ENCODE data around the gene NPR3.

Gene NPR3

GRCh38 chr5:32735512-32735911, 24.4 kb downstream of the NPR3 start:
- H3K36me3 ChIP-seq (ENCODE audit: insufficient read depth, low read depth, low read length), result no peaks in the 10 kb centered on the region
- no peak overlapping the region for H3K4me3 ChIP-seq (ENCODE audit: low read length)
- no peaks in the 10 kb centered on the region for H3K4me1 ChIP-seq (ENCODE audit: insufficient read depth, low read length)
- H3K27me3 ChIP-seq (ENCODE audit: insufficient read depth, low read length), result no peaks in the 10 kb centered on the region
- H3K9me3 ChIP-seq (ENCODE audit: insufficient read depth, low read depth, low read length), result no peaks in the 10 kb centered on the region
- no peak overlapping the region for H3K9ac ChIP-seq (ENCODE audit: low read depth, low read length)
- H3K27ac ChIP-seq (ENCODE audit: low read length), result no peak overlapping the region

GRCh38 chr5:32736842-32737241, 25.7 kb downstream of the NPR3 start:
- H3K9ac ChIP-seq (ENCODE audit: low read depth, low read length), result no peak overlapping the region
- no peaks in the 10 kb centered on the region for H3K9me3 ChIP-seq (ENCODE audit: insufficient read depth, low read depth, low read length)
- no peak overlapping the region for H3K4me3 ChIP-seq (ENCODE audit: low read length)
- no peak overlapping the region for H3K27ac ChIP-seq (ENCODE audit: low read length)
- no peaks in the 10 kb centered on the region for H3K36me3 ChIP-seq (ENCODE audit: insufficient read depth, low read depth, low read length)
- H3K4me1 ChIP-seq (ENCODE audit: insufficient read depth, low read length), result no peaks in the 10 kb centered on the region
- H3K27me3 ChIP-seq (ENCODE audit: insufficient read depth, low read length), result no peaks in the 10 kb centered on the region

- H3K27ac ChIP-seq (ENCODE audit: low read length), result no peak overlapping the region
- no peaks in the 10 kb centered on the region for H3K36me3 ChIP-seq (ENCODE audit: insufficient read depth, low read depth, low read length)
- no peaks in the 10 kb centered on the region for H3K27me3 ChIP-seq (ENCODE audit: insufficient read depth, low read length)
- no peak overlapping the region for H3K4me3 ChIP-seq (ENCODE audit: low read length)
- H3K9ac ChIP-seq (ENCODE audit: low read depth, low read length), result no peak overlapping the region
- H3K9me3 ChIP-seq (ENCODE audit: insufficient read depth, low read depth, low read length), result no peaks in the 10 kb centered on the region
- H3K4me1 ChIP-seq (ENCODE audit: insufficient read depth, low read length), result no peaks in the 10 kb centered on the region
These were observed 29.5 kb downstream of the NPR3 start for GRCh38 chr5:32740651-32741050.

- no peaks in the 10 kb centered on the region for H3K27me3 ChIP-seq (ENCODE audit: insufficient read depth, low read length)
- H3K4me1 ChIP-seq (ENCODE audit: insufficient read depth, low read length), result no peaks in the 10 kb centered on the region
- H3K9ac ChIP-seq (ENCODE audit: low read depth, low read length), result no peak overlapping the region
- H3K9me3 ChIP-seq (ENCODE audit: insufficient read depth, low read depth, low read length), result no peaks in the 10 kb centered on the region
- no peaks in the 10 kb centered on the region for H3K36me3 ChIP-seq (ENCODE audit: insufficient read depth, low read depth, low read length)
- no peak overlapping the region for H3K27ac ChIP-seq (ENCODE audit: low read length)
- H3K4me3 ChIP-seq (ENCODE audit: low read length), result no peak overlapping the region
These were observed 34.2 kb downstream of the NPR3 start for GRCh38 chr5:32745317-32745716.

- H3K27ac ChIP-seq (ENCODE audit: low read length), result no peak overlapping the region
- H3K9me3 ChIP-seq (ENCODE audit: insufficient read depth, low read depth, low read length), result no peaks in the 10 kb centered on the region
- H3K27me3 ChIP-seq (ENCODE audit: insufficient read depth, low read length), result no peaks in the 10 kb centered on the region
- H3K36me3 ChIP-seq (ENCODE audit: insufficient read depth, low read depth, low read length), result no peaks in the 10 kb centered on the region
- no peak overlapping the region for H3K4me3 ChIP-seq (ENCODE audit: low read length)
- H3K9ac ChIP-seq (ENCODE audit: low read depth, low read length), result no peak overlapping the region
- H3K4me1 ChIP-seq (ENCODE audit: insufficient read depth, low read length), result peaks cover 5% of the 10 kb centered on the region; the same call in 1 of the 2 replicates
These were observed 41.3 kb downstream of the NPR3 start for GRCh38 chr5:32752411-32752810.

GRCh38 chr5:32753051-32753450, 41.9 kb downstream of the NPR3 start:
- Histone ChIP-seq H3K27ac (ENCODE audit: low read length) (no peak overlapping the region), H3K4me3 (ENCODE audit: low read length) (no peak overlapping the region), H3K9me3 (ENCODE audit: insufficient read depth, low read depth, low read length) (no peaks in the 10 kb centered on the region), H3K9ac (ENCODE audit: low read depth, low read length) (no peak overlapping the region), H3K36me3 (ENCODE audit: insufficient read depth, low read depth, low read length) (no peaks in the 10 kb centered on the region), H3K27me3 (ENCODE audit: insufficient read depth, low read length) (no peaks in the 10 kb centered on the region), H3K4me1 (ENCODE audit: insufficient read depth, low read length) (peaks cover 5% of the 10 kb centered on the region; the same call in 1 of the 2 replicates)

GRCh38 chr5:32753765-32754164, 42.6 kb downstream of the NPR3 start:
- no peak overlapping the region for H3K27ac ChIP-seq (ENCODE audit: low read length)
- no peaks in the 10 kb centered on the region for H3K27me3 ChIP-seq (ENCODE audit: insufficient read depth, low read length)
- H3K36me3 ChIP-seq (ENCODE audit: insufficient read depth, low read depth, low read length), result no peaks in the 10 kb centered on the region
- H3K4me3 ChIP-seq (ENCODE audit: low read length), result no peak overlapping the region
- H3K4me1 ChIP-seq (ENCODE audit: insufficient read depth, low read length), result peaks cover 5% of the 10 kb centered on the region; the same call in 1 of the 2 replicates
- no peaks in the 10 kb centered on the region for H3K9me3 ChIP-seq (ENCODE audit: insufficient read depth, low read depth, low read length)
- H3K9ac ChIP-seq (ENCODE audit: low read depth, low read length), result no peak overlapping the region

GRCh38 chr5:32754284-32754683, 43.2 kb downstream of the NPR3 start:
- Histone ChIP-seq H3K4me1 (ENCODE audit: insufficient read depth, low read length) (peaks cover 5% of the 10 kb centered on the region; the same call in 1 of the 2 replicates), H3K4me3 (ENCODE audit: low read length) (no peak overlapping the region), H3K9ac (ENCODE audit: low read depth, low read length) (no peak overlapping the region), H3K27me3 (ENCODE audit: insufficient read depth, low read length) (no peaks in the 10 kb centered on the region), H3K27ac (ENCODE audit: low read length) (no peak overlapping the region), H3K36me3 (ENCODE audit: insufficient read depth, low read depth, low read length) (no peaks in the 10 kb centered on the region), H3K9me3 (ENCODE audit: insufficient read depth, low read depth, low read length) (no peaks in the 10 kb centered on the region)

- Histone ChIP-seq H3K36me3 (ENCODE audit: insufficient read depth, low read depth, low read length) (no peaks in the 10 kb centered on the region), H3K9ac (ENCODE audit: low read depth, low read length) (no peak overlapping the region), H3K9me3 (ENCODE audit: insufficient read depth, low read depth, low read length) (no peaks in the 10 kb centered on the region), H3K27me3 (ENCODE audit: insufficient read depth, low read length) (no peaks in the 10 kb centered on the region), H3K4me3 (ENCODE audit: low read length) (no peak overlapping the region), H3K4me1 (ENCODE audit: insufficient read depth, low read length) (no peaks in the 10 kb centered on the region), H3K27ac (ENCODE audit: low read length) (no peak overlapping the region)
These were observed 49.0 kb downstream of the NPR3 start for GRCh38 chr5:32760091-32760509.

- Histone ChIP-seq H3K9ac (ENCODE audit: low read depth, low read length) (no peak overlapping the region), H3K9me3 (ENCODE audit: insufficient read depth, low read depth, low read length) (no peaks in the 10 kb centered on the region), H3K27ac (ENCODE audit: low read length) (no peak overlapping the region), H3K4me1 (ENCODE audit: insufficient read depth, low read length) (no peaks in the 10 kb centered on the region), H3K27me3 (ENCODE audit: insufficient read depth, low read length) (no peaks in the 10 kb centered on the region), H3K36me3 (ENCODE audit: insufficient read depth, low read depth, low read length) (no peaks in the 10 kb centered on the region), H3K4me3 (ENCODE audit: low read length) (no peak overlapping the region)
These were observed 54.1 kb downstream of the NPR3 start for GRCh38 chr5:32765266-32765665.

GRCh38 chr5:32767948-32768467, 56.9 kb downstream of the NPR3 start:
- Histone ChIP-seq H3K27me3 (ENCODE audit: insufficient read depth, low read length) (no peaks in the 10 kb centered on the region), H3K27ac (ENCODE audit: low read length) (no peak overlapping the region), H3K4me3 (ENCODE audit: low read length) (no peak overlapping the region), H3K9me3 (ENCODE audit: insufficient read depth, low read depth, low read length) (no peaks in the 10 kb centered on the region), H3K4me1 (ENCODE audit: insufficient read depth, low read length) (no peaks in the 10 kb centered on the region), H3K36me3 (ENCODE audit: insufficient read depth, low read depth, low read length) (no peaks in the 10 kb centered on the region), H3K9ac (ENCODE audit: low read depth, low read length) (no peak overlapping the region)

GRCh38 chr5:32769711-32770110, 58.6 kb downstream of the NPR3 start:
- H3K4me3 ChIP-seq (ENCODE audit: low read length), result no peak overlapping the region
- no peaks in the 10 kb centered on the region for H3K36me3 ChIP-seq (ENCODE audit: insufficient read depth, low read depth, low read length)
- no peak overlapping the region for H3K9ac ChIP-seq (ENCODE audit: low read depth, low read length)
- no peak overlapping the region for H3K27ac ChIP-seq (ENCODE audit: low read length)
- no peaks in the 10 kb centered on the region for H3K4me1 ChIP-seq (ENCODE audit: insufficient read depth, low read length)
- H3K9me3 ChIP-seq (ENCODE audit: insufficient read depth, low read depth, low read length), result no peaks in the 10 kb centered on the region
- H3K27me3 ChIP-seq (ENCODE audit: insufficient read depth, low read length), result no peaks in the 10 kb centered on the region

Measured in iPS-20b (cell line).